A673 (cell line): ENCODE results near the gene ATP9A.
A peak's percentile ranks its signal among the peaks of the same experiment; 100 is the strongest.
"Not testable (repeated sequence)": the region's sequence is repeated elsewhere in the genome, so short reads cannot be mapped to it uniquely, and the experiment has no call there.

Source experiments
- CTCF ChIP-seq: fragments of 300-800, 200-600 bp; sonication (generic); conservative IDR thresholded peaks from 2 replicates; pipeline ENCODE4 v1.5.1; 2017; ENCODE audit warnings: low read depth, mild to moderate bottlenecking, antibody characterized with exemption, low read length, moderate library complexity, mixed read lengths
- EZH2 ChIP-seq: fragments of 200-600 bp; sonication (generic); IDR thresholded peaks from 2 replicates; pipeline ENCODE4 v1.6.1; 2017; ENCODE audit warnings: borderline replicate concordance, low read depth, mild to moderate bottlenecking, mixed read lengths, antibody characterized with exemption, low read length; ENCODE audit not compliant: poor library complexity, severe bottlenecking

- TF ChIP-seq CTCF: 0 out of 2 replicates have a peak, but pooled peaks have one; percentile 18
- TF ChIP-seq EZH2: not testable (repeated sequence)
Measured at GRCh38 chr20:51643810-51644209, 124.4 kb downstream of the ATP9A start.
